Erythroblast (primary cell): ENCODE measurements around the gene UCKL1.

Experiments
- GATA1 ChIP-seq: IDR thresholded peaks from 2 replicates; pipeline ENCODE4 v1.6.1; 2011; ENCODE audit warnings: low read depth, mild to moderate bottlenecking, control low read depth, low read length, moderate library complexity
- POLR2A ChIP-seq: IDR thresholded peaks from 2 replicates; pipeline ENCODE4 v1.6.1; 2011; ENCODE audit warnings: mild to moderate bottlenecking, low read length

- TF ChIP-seq POLR2A (no peak), GATA1 (no peak)
Measured at GRCh38 chr20:63891061-63892002, 64.9 kb downstream of the UCKL1 start.
